Activated CD4-positive, alpha-beta T cell treated with anti-CD3 and anti-CD28 coated beads, Interleukin-2, amount 50 U/mL, for 24 hours (primary cell): ENCODE results near the gene ARHGEF7.

Experiments
- DNase-seq, 2 donors: peaks; one replicate each; pipeline ENCODE4 v3.0.0-alpha.2; 2020; ENCODE audit warnings: low read depth in 1 of 2, low spot score in 1 of 2

The ARHGEF7 gene

DNA sequence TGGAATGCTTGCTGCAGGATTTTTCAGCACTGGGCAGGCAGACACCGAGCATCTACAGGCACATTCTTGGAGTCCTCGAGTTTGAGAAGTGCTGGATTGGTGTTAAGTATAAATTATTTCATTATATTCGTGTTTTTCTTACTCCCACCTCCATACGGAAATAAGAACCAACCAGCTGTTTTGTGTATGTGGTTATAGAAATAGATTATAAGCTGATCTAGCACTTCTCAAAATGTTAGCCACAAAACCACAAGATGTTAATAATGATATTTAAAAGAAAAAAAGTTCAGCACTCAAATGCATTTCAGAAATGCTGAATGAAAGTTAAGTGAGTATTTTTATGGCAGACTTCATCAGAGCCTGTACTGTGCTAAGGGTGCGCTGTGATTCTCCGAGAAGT lies 181.3 kb downstream of the ARHGEF7 start:
- DNase-seq: no peak

DNA sequence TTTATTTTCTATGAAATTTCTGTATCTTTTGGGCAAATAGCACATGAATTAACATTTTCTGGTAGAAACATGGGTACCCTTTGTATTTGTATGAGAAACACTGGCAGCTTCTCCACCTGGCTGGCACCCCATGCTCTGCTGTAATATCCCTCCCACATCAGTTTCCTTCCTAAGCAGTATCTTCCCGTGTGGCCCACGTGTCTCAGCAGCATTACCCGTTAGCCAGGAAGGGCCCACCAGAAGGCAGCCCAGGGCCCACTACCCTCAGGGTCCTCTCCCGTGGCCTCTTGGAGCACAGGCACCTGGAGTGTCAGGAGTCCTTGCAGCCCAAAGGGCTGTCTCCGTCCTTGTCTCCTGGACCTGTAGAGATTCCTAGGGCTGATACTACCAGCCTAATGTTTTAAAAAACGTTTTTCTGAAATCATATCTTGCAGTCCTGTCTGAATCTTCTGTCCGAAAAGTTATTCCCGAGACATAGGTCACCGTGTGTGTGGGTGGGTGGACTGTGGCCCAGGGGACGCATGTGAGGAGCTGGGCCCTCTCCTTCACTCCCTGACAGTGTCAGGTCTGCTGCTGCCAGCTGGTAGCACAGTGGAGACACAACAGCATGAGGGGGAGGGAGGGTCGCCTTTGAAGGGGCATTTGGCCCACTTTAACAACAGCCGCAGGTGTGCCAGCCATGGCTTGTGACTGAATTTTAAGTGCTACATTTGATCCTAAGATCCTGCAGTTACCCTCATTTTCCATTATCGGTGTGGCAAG lies 183.3 kb downstream of the ARHGEF7 start:
- DNase-seq: no peak

DNA sequence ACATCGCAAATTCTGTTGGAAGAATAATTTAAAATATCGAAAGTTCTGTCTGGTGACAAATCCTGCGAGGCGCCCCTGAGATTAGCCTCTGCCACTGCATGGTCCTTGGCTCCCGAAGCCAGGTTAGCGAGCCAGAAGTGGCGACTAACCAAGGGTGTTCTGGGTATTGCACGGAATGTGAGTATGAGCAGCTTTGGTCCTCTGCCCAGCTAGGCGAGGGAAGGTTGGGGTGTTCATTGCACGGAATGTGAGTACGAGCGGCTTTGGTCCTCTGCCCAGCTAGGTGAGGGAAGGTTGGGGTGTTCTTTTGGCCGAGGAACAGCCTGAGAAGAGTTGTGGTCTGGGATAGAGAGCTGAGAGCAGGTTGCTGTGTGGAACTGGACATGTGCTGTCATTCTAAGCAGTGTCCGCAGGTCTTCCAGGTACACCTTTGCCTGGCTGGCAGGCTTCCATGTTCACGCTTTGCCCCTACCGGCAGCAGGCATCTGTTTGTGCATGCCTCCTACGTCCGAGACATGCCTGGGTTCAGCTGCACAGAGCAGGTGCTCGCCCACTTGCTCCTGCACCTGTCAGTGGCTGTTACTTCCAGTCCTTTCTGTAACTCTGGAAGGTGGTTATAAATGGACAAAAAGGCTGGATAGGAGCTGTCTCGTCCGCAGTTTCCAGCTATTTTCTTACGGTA lies 187.1 kb downstream of the ARHGEF7 start:
- DNase-seq: no peak

DNA sequence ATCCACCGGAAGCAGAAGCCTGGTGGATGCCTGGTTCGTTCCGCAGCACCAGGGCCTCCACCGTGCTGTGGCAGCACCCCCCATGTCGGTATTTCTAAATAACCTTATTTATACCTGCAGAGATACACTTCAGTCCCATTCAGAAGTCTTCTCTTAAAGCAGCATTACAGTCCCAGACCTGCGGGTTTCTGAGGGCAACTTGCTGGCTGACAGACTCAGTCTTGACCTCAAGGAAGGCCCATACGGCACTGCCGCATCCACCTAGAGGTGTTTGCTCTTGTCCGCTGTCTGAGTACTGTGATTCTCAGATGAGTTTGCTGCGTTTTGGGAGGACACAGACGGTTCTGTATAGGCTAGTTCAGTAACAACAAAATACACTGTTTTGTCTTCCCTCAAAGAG lies 188.4 kb downstream of the ARHGEF7 start:
- DNase-seq: no peak

DNA sequence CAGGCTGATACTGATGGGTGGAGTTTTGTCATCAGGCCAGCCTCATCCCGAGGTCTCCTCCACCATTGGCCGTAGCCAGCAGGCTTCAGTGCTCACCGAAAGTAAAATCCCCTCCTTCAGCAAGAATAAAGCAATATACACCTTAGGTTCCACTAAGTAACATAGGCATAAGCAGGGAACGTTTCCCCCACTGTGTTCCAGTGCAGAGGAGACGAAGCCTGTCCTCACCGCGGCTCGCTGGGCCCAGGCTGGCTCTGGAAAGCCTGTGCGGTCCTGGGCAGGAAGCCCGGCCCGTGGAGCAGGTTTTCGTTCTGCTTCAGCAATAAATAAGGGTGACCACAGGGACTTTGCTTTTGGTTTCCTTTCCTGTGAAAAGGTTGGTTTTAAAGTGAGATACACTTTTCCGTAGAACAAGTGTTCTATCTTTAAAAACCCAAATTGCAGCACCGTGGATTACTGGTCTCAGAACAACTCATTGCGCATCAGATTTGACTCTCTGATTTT lies 189.0 kb downstream of the ARHGEF7 start:
- no peak for DNase-seq

DNA sequence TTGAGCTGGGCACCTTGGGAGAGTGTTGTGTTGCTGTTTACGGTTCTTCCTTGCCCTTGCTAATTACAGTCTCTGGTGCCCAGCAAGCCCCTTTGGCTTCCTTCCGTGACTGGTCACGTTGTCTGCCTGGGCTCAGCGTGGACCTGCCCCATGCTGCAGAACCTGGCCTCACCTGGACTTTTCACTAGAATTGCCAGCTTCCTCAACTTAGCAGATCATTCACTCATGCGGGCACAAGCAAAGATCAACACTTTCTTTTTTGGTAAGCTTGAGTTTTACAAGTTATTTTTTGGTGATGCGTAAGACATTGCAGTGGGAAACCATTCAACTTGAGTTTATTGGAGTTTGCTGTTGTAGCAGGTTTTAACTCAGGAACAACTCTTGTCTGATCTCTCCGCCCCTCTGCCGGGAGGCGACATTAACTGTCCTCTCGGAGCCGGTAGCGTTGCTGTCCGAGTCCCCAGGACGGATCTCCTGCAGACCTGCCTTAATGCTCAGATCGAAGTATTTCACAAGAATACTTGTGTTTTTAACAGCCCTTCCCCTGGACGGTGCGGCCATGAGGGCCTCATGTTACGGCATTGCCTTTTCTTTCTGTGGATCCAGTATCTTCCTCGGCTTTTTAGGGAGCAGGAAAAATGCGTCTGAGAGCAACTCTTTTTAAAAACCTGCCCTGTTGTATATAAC lies 189.6 kb downstream of the ARHGEF7 start:
- DNase-seq: no peak

DNA sequence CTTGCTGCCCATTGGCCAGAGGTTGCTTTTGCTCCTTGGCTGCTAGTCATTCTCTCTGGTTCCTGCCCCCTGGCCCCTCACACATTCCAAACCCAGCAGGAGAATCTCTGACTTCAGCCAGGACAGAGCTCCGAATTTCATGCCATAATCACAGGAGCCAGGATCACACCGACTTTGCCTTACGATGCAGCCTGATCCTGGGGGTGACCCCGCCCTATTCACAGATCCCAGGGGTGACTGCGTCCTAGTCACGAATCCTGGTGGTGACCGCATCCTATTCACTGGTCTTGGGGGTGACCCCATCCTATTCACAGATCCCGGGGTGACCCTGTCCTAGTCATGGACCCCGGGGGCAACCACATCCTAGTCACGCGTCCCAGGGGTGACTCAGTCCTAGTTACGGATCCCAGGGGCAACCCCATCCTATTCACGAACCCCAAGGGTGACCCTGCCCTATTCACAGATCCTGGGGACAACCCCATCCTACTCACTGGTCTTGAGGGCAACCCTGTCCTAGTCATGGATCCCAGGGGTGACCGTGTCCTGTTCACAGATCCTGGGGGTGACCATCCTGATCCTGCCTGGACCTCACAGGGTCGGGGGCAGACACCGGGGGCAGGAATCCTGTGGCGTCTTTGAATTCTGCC lies 198.0 kb downstream of the ARHGEF7 start:
- DNase-seq: no peak

DNA sequence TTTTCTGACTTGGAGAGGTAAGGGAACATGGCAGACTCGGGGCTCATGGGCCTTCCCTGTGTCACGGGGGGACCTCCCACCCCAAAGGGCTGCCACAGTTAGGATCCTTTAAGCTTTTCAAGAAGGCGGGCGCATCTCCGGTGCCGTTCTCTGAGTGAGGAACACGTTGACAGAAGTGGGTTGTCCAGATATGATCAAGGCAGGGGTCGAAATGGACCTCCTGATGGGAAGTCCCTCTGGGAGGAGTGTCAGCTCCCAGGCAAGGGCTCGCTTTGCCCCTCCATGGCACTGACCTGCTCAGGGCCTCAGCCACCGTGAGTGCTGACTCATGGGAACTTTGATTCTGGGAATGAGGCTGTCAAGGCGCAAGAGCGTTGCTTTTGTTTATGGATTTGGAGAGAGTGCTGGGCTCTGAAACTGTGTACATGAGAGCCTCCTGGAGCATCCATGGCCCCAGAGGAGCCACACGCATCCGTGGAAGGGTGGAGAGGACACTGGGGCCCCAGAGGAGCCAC lies 198.9 kb downstream of the ARHGEF7 start:
- no peak for DNase-seq

DNA sequence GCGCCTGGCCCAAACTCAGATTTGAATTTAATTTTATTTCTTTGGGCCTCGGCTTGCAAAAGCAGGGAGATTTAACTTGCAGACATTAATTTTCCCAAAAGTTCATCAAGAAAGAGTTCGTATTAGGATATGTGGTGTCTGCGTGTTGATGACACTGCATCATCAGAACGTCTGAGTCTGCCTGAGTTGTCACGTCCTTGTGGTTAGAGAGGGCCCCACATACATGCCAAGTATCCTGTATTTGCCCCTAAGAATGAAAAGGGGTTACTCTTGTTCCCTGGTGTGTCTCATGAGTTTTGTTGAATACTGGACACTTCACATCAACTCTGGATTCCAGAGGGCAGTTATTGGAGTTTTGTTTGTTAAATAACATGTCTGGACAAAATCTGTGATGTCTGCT lies 199.7 kb downstream of the ARHGEF7 start:
- DNase-seq: no peak

DNA sequence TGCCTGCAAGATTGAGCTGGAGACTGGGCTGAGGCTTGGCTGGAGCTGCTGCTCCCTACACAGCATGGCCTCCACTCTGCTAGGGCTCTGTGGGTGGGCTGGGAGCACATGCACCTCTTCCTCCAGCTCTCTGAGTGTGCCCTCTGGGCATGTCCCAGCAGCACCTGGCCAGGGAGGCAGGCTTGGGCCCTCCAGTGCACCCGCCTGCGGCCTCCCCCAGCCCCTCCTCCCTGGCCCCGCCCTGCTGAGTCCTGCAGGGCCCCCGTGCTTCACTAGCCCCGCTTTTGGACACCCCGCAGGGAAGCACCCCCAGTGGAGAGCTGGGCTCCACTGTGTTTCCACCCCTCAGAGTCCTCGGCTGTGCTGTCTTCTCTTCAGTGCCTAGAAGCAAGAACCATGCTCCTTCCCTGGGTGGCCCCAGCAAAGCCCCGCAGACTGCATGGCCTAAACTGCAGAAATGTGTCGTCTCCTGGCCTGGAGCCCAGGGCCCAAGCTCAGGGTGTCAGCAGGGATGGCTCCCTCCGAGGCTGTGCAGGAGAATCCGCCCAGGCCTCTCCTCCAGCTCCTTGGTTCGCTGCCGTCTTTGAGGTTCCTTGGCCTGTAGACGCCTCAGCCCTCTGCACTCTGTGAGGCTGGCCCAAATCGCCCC lies 200.4 kb downstream of the ARHGEF7 start:
- no peak for DNase-seq

DNA sequence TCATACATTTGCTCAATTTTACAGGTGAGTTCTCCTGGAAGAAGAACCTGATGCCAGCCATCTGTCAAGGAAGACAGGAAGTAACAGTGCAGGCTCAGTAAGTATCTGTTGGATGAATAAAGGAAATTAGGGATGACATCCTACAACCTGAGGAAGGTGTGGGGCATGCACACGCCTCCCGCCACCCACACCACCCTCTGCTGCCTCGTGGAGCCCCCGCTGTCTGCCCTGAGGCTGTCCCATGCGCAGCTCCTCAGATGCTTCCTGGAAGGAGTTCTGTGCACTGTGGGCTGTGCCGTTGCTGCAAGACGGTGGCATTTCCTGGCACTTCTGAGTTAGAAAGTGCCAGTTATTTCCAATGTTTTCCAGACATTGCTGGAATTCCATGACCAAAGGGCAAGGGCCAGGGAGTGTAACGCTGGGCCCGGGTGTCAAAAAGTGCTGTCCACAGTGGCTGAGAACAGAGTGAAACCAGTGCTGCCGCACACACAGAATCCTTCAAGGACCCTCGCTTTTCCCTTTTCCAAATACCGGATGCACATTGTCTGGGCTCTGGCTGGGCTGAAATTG lies 201.1 kb downstream of the ARHGEF7 start:
- DNase-seq: no peak

DNA sequence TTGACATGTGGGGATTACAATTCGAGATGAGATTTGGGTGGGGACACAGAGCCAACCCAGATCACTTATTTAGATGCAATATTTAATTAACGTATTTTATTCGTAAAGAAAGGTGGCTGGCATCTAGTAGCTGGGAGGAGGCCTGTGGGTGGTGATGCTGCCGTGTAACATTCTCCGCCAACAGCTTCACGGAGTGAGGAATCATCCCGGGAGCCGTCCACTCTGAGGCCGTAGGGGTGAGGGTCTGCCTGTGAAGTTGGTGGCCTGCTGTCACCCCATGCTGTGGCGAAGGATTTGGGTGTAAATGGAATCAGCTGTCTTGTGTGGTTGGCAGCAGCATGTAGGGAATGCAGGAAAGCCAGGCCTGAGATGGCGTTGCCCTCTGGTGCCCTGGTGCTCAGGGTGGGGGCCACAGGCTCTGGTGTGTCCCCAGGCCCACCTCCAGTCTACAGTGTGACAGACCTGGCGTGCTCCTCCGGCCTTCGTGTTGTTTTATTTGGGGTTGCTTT lies 202.0 kb downstream of the ARHGEF7 start:
- no peak for DNase-seq

DNA sequence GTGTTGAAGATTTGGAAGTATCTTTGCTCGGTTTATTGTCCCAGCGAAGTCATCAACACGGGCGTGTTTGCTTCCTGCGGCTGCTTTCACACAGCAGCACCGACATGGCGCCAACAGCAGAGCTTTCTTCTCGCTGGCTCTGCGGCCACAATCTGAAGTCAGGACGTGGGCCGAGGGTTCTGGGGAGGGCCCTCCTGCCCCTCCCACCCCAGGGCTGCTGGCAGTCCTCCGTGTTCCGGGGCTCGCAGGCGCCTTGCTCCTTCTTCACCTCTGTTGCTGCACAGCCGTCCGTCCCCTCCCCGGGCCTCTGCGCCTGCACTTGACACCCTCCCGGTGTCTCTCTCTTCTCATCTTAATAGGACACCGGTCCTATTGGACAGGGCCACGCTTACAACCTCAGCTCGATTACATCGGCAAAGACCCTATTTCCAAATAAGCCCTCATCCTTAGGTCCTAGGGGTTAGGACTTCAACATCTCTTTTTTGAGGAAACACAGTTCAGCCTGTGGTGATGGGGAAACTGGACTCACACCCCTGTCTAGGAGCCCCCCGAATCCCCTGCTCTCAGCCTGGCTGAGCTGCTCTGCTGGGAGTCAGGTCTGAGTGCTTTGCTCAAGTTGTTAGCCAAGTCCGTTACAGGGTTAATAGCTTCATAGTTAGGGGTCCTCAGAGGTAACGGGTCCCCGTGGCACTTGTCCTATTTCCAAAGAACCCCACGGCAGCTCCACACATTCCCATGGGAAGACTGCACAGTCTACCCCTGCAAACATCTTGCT lies 202.6 kb downstream of the ARHGEF7 start:
- DNase-seq: no peak

DNA sequence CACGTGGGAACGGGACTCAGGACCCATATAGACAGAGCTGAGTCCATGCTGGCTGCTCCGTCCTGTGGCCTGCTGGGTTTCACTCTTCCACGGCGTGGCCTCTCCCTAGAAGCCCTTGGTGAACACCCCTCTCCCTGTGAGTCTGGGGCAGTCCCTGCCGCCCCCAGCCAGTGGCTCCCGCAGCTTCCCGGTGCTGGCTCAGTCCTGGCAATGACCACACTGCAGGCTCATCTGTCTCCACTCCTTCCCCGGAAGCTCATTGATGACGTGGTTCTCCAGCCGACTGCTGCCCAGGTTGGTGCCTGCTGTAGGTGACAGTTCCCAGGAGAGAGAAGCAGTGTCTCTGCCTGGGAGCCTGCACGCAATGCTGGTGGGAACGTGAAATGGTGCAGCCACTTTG lies 203.3 kb downstream of the ARHGEF7 start:
- no peak for DNase-seq

DNA sequence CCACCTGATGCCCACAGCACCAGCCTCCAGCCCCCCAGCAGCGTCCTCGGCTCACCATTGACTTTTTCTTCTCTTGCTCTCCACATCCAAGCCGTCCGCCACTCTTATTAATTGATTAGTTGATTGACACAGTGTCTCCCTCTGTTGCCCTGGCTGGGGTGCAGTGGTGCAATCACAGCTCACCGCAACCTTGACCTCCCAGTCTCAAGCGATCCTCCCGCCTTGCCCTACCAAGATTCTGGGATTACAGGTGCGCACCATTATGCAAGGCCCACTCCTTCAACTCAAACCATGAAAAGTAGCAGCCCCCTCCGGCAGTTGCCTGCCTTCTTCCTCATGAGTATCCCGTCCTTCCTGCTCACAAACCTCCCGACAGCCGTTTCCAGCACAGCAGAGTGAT lies 204.4 kb downstream of the ARHGEF7 start:
- DNase-seq: no peak

DNA sequence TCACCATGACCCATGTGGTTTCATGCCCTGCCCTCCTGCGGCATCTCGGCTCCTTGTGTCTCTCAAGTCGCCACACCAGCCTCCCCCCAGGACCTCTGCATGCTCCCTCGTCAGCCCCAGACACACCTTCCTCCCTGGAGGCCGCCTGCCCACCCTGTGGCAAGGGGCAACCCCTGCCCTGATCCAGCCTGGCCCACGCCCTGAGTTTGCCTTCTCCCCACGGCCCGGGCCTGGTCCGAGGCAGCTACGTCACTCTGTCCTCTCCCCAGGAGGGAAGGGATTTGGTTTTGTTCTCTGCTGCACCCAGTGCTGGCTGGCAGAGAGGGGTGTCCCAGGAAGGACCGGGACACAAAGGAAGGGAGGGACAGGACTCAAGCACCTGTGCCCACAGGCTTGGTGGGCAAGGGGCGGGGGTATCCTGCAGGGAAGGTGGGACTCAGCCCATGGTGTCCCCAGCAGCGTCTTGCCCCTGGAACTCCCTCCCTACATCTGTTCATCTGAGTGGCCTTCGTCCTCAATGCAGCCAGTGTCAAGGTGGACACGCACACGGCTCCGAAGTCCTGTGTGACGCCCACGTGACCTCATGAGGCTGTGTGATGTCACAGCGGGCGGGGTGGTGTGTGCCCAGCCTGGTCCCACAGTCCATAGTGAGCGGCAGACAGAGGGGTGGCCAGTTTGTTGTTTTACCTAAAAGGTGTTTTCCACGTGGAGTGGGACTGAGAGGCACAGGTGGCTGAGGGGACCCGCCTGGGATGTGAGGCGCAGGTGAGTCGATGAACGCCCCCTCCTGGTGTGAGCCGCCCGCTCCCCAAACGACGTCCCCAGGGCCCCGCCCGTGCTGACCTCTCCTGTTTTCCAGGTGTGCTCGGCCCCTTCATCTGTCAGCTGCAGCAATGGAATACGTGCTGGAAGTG lies 205.1 kb downstream of the ARHGEF7 start, which contains the start of gene TEX29:
TEX29 (plus strand) TSS at position 645 of the 914 bp plus-strand sequence; CDS start at position 894, 249 bp downstream.
- no peak for DNase-seq

DNA sequence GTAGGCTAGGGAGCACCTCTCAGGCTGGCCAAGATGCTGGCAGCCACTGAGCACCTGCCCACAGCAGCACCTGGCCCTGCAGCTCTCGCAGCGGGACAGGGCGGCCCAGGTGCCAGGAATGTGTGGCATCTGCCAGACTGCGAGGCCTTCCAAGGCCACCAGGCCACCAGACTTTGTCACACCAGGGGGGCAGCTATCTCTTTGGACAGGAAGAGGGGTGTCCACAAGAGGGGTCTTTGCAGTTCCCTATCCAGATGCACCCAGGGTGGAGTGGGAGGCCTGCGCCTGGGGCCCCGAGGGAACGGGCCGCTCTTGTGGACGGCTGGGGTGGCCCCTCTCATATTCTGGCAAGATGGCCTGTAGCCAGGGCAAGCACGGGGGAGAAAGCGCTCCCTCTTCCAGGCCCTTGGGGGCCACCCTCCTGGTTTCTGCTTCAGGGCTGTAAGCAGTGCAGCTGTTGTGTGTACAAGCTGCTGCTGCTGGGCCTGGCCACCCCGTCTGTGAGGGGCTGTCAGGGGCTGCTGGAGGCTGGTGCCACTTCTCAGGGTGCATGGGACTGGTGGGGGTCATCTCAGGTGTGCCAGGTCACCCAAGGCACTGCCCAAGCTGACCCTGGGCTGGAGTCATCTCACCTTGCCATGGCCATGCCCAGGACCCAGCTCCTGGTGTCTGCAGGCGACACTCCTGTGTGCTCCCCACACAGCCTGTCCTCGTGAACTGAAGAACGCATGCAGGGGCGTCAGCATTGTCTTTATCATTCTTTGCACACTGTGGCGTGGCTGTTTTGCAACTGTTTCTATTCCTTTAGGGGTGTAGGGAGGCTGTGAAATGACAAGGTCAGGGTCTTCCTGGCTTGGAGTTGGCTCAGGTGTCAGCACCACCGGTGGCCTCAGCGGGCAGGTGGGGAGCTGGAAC lies 207.1 kb downstream of the ARHGEF7 start:
- no peak for DNase-seq
